HepG2 (cell line): ENCODE results near the gene GPATCH11. TPM values are rescaled to one million over a fixed set of nuclear protein-coding genes. Genes with fewer than 3 reads are reported as not detected.

Experiments used
- ATAC-seq: fragments of 200-7000 bp; cut with Tn5 transposase; 3 replicates; pipeline ENCODE4 v1.9.1; 2020; ENCODE audit warnings: mild to moderate bottlenecking, moderate library complexity
- BruUV-seq: library from RNA; stranded (reverse); fragments of 400-500 nt; replicated peaks from 2 replicates; lab custom pipeline; 2021; lab: Mats Ljungman, UMichigan
- CTCF ChIA-PET: fragments of 300-600 bp; formaldehyde crosslinking; extraction: SDS; loops from one replicate; lab custom pipeline; 2021; ENCODE audit warnings: low total read pairs, inconsistent platforms, low intra/inter-chr PET ratio; lab: Yijun Ruan, JAX
- POLR2A ChIA-PET: fragments of 350-600 bp; sonication (Branson Sonifier 250); formaldehyde crosslinking; loops from one replicate; lab custom pipeline; 2020; ENCODE audit warnings: antibody characterized with exemption, inconsistent platforms; lab: Yijun Ruan, JAX
- DNase-seq: peaks from one replicate; pipeline ENCODE4 v3.0.0-alpha.2; 2015; ENCODE audit warnings: low spot score
- FAIRE-seq: peaks from 3 replicates; lab custom pipeline; 2011; peaks lifted over from hg19 to GRCh38; lab: Jason Lieb, UNC
- H2AFZ ChIP-seq: one replicate; pipeline ENCODE4 v1.6.1; 2011; ENCODE audit warnings: low read length, inconsistent platforms
- H3K27ac ChIP-seq: fragments of 300-600 bp; 3 replicates; pipeline ENCODE4 v1.8.0; 2011; ENCODE audit warnings: mixed run types, mild to moderate bottlenecking, mixed read lengths, low read length, inconsistent platforms; ENCODE audit not compliant: insufficient read depth; ENCODE audit errors: extremely low read length
- H3K27me3 ChIP-seq, 2 experiments: fragments of 200-600 bp in 1 of 2; 2 replicates in 1 of 2; 3 replicates in 1 of 2; pipeline versions ENCODE4 v1.6.0 to v1.8.0; 2011; ENCODE audit warnings: low read length in 2 of 2, mild to moderate bottlenecking in 2 of 2, moderate library complexity in 2 of 2, inconsistent platforms in 1 of 2; ENCODE audit not compliant: insufficient read depth in 2 of 2, control insufficient read depth in 1 of 2
- H3K36me3 ChIP-seq, 2 experiments: fragments of 200-600 bp in 1 of 2; replicated peaks in 1 of 2; 2 replicates in 1 of 2; 3 replicates in 1 of 2; pipeline versions ENCODE4 v1.5.1 to v1.8.0; 2011; ENCODE audit warnings: low read length in 2 of 2, inconsistent platforms in 1 of 2; ENCODE audit not compliant: insufficient read depth in 2 of 2, control insufficient read depth in 1 of 2
- H3K4me1 ChIP-seq: 2 replicates; pipeline ENCODE4 v1.5.1; 2012; ENCODE audit warnings: low read length, inconsistent platforms; ENCODE audit not compliant: insufficient read depth
- H3K4me2 ChIP-seq: 2 replicates; pipeline ENCODE4 v1.6.0; 2011; ENCODE audit warnings: low read depth, low read length, inconsistent platforms
- H3K4me3 ChIP-seq, 3 experiments: fragments of 200-600 bp in 1 of 3; sonication (generic), shearing (Covaris generic) in 1 of 3; replicated peaks in 1 of 3; 2 replicates each; pipeline ENCODE4 v1.5.1; 2011 to 2016; ENCODE audit warnings: low read length in 3 of 3, inconsistent platforms in 2 of 3, low read depth in 2 of 3, mild to moderate bottlenecking in 2 of 3, control low read depth in 1 of 3, mixed read lengths in 1 of 3; ENCODE audit not compliant: insufficient read depth in 1 of 3
- H3K79me2 ChIP-seq: one replicate; pipeline ENCODE4 v1.6.1; 2011; ENCODE audit warnings: low read length, inconsistent platforms; ENCODE audit not compliant: insufficient read depth
- H3K9ac ChIP-seq: 2 replicates; pipeline ENCODE4 v1.6.0; 2011; ENCODE audit warnings: mild to moderate bottlenecking, low read depth, low read length, inconsistent platforms; ENCODE audit not compliant: insufficient read depth
- H3K9me3 ChIP-seq: 2 replicates; pipeline ENCODE4 v1.5.1; 2012; ENCODE audit warnings: mild to moderate bottlenecking, low read length
- H4K20me1 ChIP-seq: 2 replicates; pipeline ENCODE4 v1.6.0; 2011; ENCODE audit warnings: inconsistent platforms, mild to moderate bottlenecking, low read length, moderate library complexity; ENCODE audit not compliant: insufficient read depth
- E2F1 ChIP-seq: sonication (generic); formaldehyde crosslinking; IDR thresholded peaks from 2 replicates; pipeline ENCODE4 v1.5.0; 2020; ENCODE audit warnings: missing genetic modification reagents
- ZNF205 ChIP-seq: IDR thresholded peaks from 2 replicates; pipeline ENCODE4 v1.6.1; 2018; ENCODE audit warnings: missing biosample characterization, missing genetic modification reagents
- ZNF414 ChIP-seq: sonication (generic); formaldehyde crosslinking; IDR thresholded peaks from 2 replicates; pipeline ENCODE4 v1.5.0; 2020; ENCODE audit warnings: missing genetic modification reagents
- ZNF749 ChIP-seq: sonication (generic); formaldehyde crosslinking; IDR thresholded peaks from 2 replicates; pipeline ENCODE4 v1.8.0; 2022; ENCODE audit warnings: mild to moderate bottlenecking, missing genetic modification reagents, moderate library complexity, borderline replicate concordance
- WGBS: methylation state at CpG from one replicate; pipeline ENCODE4 v1.1.6; 2017; ENCODE audit warnings: low lambda C conversion rate; 5-methylcytosine and 5-hydroxymethylcytosine counted together
- in situ Hi-C: cut with HindIII; loops from 2 replicates; pipeline ENCODE4 v1.10.0; 2017; ENCODE audit warnings: low pct_unique_long_range_greater_than_20kb; ENCODE audit not compliant: extremely low pct_ligation_motif_present
- intact Hi-C: fragments of 100-400 bp; cut with micrococcal nuclease; formaldehyde crosslinking; loops from one replicate; pipeline ENCODE4 v1.10.0; 2022; ENCODE audit not compliant: unreplicated experiment
- polyA plus RNA-seq, 8 experiments: library from polyadenylated mRNA; depleted of rRNA in 3 of 8; stranded (reverse) in 7 of 8; unstranded in 1 of 8; fragments of >200 nt; fragmentation: Illumina TruSeq in 4 of 8; extraction: Trizol in 4 of 8; gene quantifications; 2 replicates each; pipeline versions ENCODE4 v1.2.1 to v1.2.3, GENCODE V29; 2011 to 2016; ENCODE audit warnings: low read depth in 4 of 8, missing spikeins in 1 of 8, mixed read lengths in 1 of 8; ENCODE audit not compliant: insufficient read depth in 1 of 8
- total RNA-seq, 5 experiments: library from RNA; depleted of rRNA; stranded (reverse); fragments of >200 nt; fragmentation: Illumina TruSeq; extraction: Trizol; gene quantifications; 2 replicates each; pipeline ENCODE4 v1.2.3, GENCODE V29; 2016; ENCODE audit warnings: low read depth in 1 of 5
- TF ChIP-seq, protein P1 (sequence below): sonication (generic); formaldehyde crosslinking; IDR thresholded peaks from 2 replicates; pipeline ENCODE4 v1.5.1; 2020; ENCODE audit warnings: mild to moderate bottlenecking, missing genetic modification reagents, moderate library complexity

The GPATCH11 gene
- total and polyA plus RNA-seq, 2 of the 13 experiments (the other 11 are each of a cell fraction or from before 2014, with no cell fraction given), result 3.8 to 8.7 TPM

- no peak for TF ChIP-seq ZNF414 (CRISPR knock-in tag)
Measured at GRCh38 chr2:37125416-37125815, 41.1 kb downstream of the GPATCH11 start (continued).

DNA sequence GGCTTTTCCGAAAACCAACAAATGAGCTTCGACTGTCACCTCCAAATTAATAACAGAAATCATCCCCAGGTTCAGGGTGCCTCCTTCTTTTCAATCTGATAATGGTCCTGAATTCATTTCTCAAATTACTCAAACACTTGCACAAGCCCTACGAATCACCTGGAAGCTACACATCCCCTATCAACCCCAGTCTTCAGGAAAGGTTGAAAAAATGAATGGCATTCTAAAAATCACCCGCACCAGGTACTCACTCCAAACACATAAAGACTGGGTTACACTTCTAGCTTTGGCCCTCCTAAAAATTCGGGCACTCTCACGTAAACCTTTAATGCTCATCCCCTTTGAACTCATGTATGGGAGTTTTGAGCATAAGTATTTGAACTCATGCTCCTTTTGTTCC is 48.6 kb downstream of the GPATCH11 start:
- Histone ChIP-seq H3K79me2 (no peaks in the 10 kb centered on the region), H3K9ac (no peak overlapping the region), H3K36me3 (peaks cover 21 to 92% of the 10 kb centered on the region in 2 experiments), H3K4me3 (no peak overlapping the region), H4K20me1 (no peaks in the 10 kb centered on the region), H3K9me3 (no peaks in the 10 kb centered on the region), H2AFZ (no peak overlapping the region), H3K27me3 (no peaks in the 10 kb centered on the region), H3K4me2 (no peak overlapping the region), H3K27ac (no peak overlapping the region), H3K4me1 (no peaks in the 10 kb centered on the region)
- intact Hi-C loops, result no loop called here
- ChIA-PET CTCF (no interaction called here), POLR2A (no interaction called here)
- no TSS peak for BruUV-seq
- TF ChIP-seq ZNF205, result no peak
- no peak for TF ChIP-seq E2F1 (CRISPR knock-in tag)
- TF ChIP-seq ZNF749, result no peak
- TF ChIP-seq, protein P1, sequence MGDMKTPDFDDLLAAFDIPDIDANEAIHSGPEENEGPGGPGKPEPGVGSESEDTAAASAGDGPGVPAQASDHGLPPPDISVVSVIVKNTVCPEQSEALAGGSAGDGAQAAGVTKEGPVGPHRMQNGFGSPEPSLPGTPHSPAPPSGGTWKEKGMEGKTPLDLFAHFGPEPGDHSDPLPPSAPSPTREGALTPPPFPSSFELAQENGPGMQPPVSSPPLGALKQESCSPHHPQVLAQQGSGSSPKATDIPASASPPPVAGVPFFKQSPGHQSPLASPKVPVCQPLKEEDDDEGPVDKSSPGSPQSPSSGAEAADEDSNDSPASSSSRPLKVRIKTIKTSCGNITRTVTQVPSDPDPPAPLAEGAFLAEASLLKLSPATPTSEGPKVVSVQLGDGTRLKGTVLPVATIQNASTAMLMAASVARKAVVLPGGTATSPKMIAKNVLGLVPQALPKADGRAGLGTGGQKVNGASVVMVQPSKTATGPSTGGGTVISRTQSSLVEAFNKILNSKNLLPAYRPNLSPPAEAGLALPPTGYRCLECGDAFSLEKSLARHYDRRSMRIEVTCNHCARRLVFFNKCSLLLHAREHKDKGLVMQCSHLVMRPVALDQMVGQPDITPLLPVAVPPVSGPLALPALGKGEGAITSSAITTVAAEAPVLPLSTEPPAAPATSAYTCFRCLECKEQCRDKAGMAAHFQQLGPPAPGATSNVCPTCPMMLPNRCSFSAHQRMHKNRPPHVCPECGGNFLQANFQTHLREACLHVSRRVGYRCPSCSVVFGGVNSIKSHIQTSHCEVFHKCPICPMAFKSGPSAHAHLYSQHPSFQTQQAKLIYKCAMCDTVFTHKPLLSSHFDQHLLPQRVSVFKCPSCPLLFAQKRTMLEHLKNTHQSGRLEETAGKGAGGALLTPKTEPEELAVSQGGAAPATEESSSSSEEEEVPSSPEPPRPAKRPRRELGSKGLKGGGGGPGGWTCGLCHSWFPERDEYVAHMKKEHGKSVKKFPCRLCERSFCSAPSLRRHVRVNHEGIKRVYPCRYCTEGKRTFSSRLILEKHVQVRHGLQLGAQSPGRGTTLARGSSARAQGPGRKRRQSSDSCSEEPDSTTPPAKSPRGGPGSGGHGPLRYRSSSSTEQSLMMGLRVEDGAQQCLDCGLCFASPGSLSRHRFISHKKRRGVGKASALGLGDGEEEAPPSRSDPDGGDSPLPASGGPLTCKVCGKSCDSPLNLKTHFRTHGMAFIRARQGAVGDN (CRISPR knock-in tag), result no peak
- FAIRE-seq (no peak), ATAC-seq (no peak), DNase-seq (no peak)
- in situ Hi-C loops, result no loop called here
- 98% methylated on average over 6 of the region's 6 CpGs for WGBS
